ENCODE data around the gene GNMT. TPM values are rescaled to one million over a fixed set of nuclear protein-coding genes. Genes with fewer than 3 reads are reported as not detected.
"Not testable (repeated sequence)": the region's sequence is repeated elsewhere in the genome, so short reads cannot be mapped to it uniquely, and the experiment has no call there.

The GNMT gene
- total RNA-seq, 2 experiments from 2014 or later, result 1.2 to 2.1 TPM

- Histone ChIP-seq H3K36me3 (ENCODE audit: insufficient read depth, low read length) (no peaks in the 10 kb centered on the region), H3K27me3 (ENCODE audit: control insufficient read depth in 1 of 2, insufficient read depth in 2 of 2, low read length in 2 of 2) (no peaks in the 10 kb centered on the region), H3K4me1 (ENCODE audit: insufficient read depth, low read length) (no peaks in the 10 kb centered on the region), H3K9me3 (ENCODE audit: control insufficient read depth in 1 of 2, insufficient read depth in 1 of 2, low read length in 2 of 2) (no peaks in the 10 kb centered on the region), H3K4me3 (ENCODE audit: low read length) (no peak overlapping the region), H3K27ac (ENCODE audit: low read depth in 1 of 2, low read length in 2 of 2) (no peak overlapping the region)
- no peaks in the 10 kb centered on the region for H3K27me3 Mint-ChIP-seq
- CTCF ChIA-PET, result no interaction called here
- peaks cover 17% of the 10 kb centered on the region for H3K36me3 Mint-ChIP-seq (ENCODE audit: low read depth)
- TF ChIP-seq CTCF (IDR thresholded peaks at IDR 0.05), result no peak
- DNase-seq, result no peak
- no peak overlapping the region for H3K4me3 Mint-ChIP-seq
- no peaks in the 10 kb centered on the region for H3K4me1 Mint-ChIP-seq (ENCODE audit: low read depth)
- H3K9me3 Mint-ChIP-seq, result no peaks in the 10 kb centered on the region
- POLR2A ChIA-PET, result interaction anchor here (0.9 kb wide), 1 partner anchor 23 kb away, joined by 3 read pairs; the partner anchor contains the start of gene CNPY3
- H3K27ac Mint-ChIP-seq, result no peak overlapping the region
- ATAC-seq (ENCODE audit: poor library complexity), result no peak
- intact Hi-C loops (cut with DNase I, micrococcal nuclease), result no loop called here
Measured at GRCh38 chr6:42952389-42952788, 8.2 kb upstream of the GNMT start.

- H3K4me1 Mint-ChIP-seq (ENCODE audit: low read depth); H3K9me3 ChIP-seq (ENCODE audit: control insufficient read depth in 1 of 2, insufficient read depth in 1 of 2, low read length in 2 of 2); DNase-seq; H3K27me3 ChIP-seq (ENCODE audit: control insufficient read depth in 1 of 2, insufficient read depth in 2 of 2, low read length in 2 of 2); H3K4me3 ChIP-seq (ENCODE audit: low read length); CTCF ChIA-PET; POLR2A ChIA-PET; H3K27me3 Mint-ChIP-seq; H3K4me1 ChIP-seq (ENCODE audit: insufficient read depth, low read length); H3K36me3 ChIP-seq (ENCODE audit: insufficient read depth, low read length); H3K27ac ChIP-seq (ENCODE audit: low read depth in 1 of 2, low read length in 2 of 2); intact Hi-C loops (cut with DNase I, micrococcal nuclease); H3K9me3 Mint-ChIP-seq; H3K27ac Mint-ChIP-seq; ATAC-seq (ENCODE audit: poor library complexity); H3K36me3 Mint-ChIP-seq (ENCODE audit: low read depth); H3K4me3 Mint-ChIP-seq: not testable (repeated sequence)
Measured at GRCh38 chr6:42954405-42954804, 6.1 kb upstream of the GNMT start.

GRCh38 chr6:42958125-42958524, 2.4 kb upstream of the GNMT start:
- Mint-ChIP-seq H3K9me3 (no peaks in the 10 kb centered on the region), H3K4me1 (ENCODE audit: low read depth) (peaks cover 20% of the 10 kb centered on the region), H3K4me3 (no peak overlapping the region), H3K36me3 (ENCODE audit: low read depth) (no peaks in the 10 kb centered on the region), H3K27me3 (no peaks in the 10 kb centered on the region), H3K27ac (no peak overlapping the region)
- Histone ChIP-seq H3K9me3 (ENCODE audit: control insufficient read depth in 1 of 2, insufficient read depth in 1 of 2, low read length in 2 of 2) (no peaks in the 10 kb centered on the region), H3K36me3 (ENCODE audit: insufficient read depth, low read length) (peaks cover 2% of the 10 kb centered on the region), H3K27ac (ENCODE audit: low read depth in 1 of 2, low read length in 2 of 2) (no peak overlapping the region), H3K4me3 (ENCODE audit: low read length) (no peak overlapping the region), H3K4me1 (ENCODE audit: insufficient read depth, low read length) (peaks cover 15% of the 10 kb centered on the region), H3K27me3 (ENCODE audit: control insufficient read depth in 1 of 2, insufficient read depth in 2 of 2, low read length in 2 of 2) (no peaks in the 10 kb centered on the region)
- ChIA-PET CTCF (no interaction called here), POLR2A (interaction anchor here (0.6 to 1.7 kb wide), 3 partner anchors 21 to 469 kb away, joined by 3 to 4 read pairs (median 4); partner anchors contain the start of genes PEX6 and PPP2R5D)
- DNase-seq (no peak), ATAC-seq (ENCODE audit: poor library complexity) (no peak)
- intact Hi-C loops (cut with DNase I, micrococcal nuclease), result no loop called here
- no peak for TF ChIP-seq CTCF (IDR thresholded peaks at IDR 0.05)

GRCh38 chr6:42959917-42960242, 674 bp upstream of the GNMT start:
- ATAC-seq (ENCODE audit: poor library complexity) (no peak), DNase-seq (no peak)
- Mint-ChIP-seq H3K27ac (no peak overlapping the region), H3K4me3 (peak overlapping the region; percentile 79), H3K36me3 (ENCODE audit: low read depth) (peaks cover 12% of the 10 kb centered on the region), H3K9me3 (no peaks in the 10 kb centered on the region), H3K4me1 (ENCODE audit: low read depth) (peaks cover 20% of the 10 kb centered on the region), H3K27me3 (no peaks in the 10 kb centered on the region)
- Histone ChIP-seq H3K4me3 (ENCODE audit: low read length) (peak overlapping the region; percentile 55), H3K9me3 (ENCODE audit: control insufficient read depth in 1 of 2, insufficient read depth in 1 of 2, low read length in 2 of 2) (no peaks in the 10 kb centered on the region), H3K36me3 (ENCODE audit: insufficient read depth, low read length) (peaks cover 15% of the 10 kb centered on the region), H3K27me3 (ENCODE audit: control insufficient read depth in 1 of 2, insufficient read depth in 2 of 2, low read length in 2 of 2) (no peaks in the 10 kb centered on the region), H3K27ac (ENCODE audit: low read depth in 1 of 2, low read length in 2 of 2) (no peak overlapping the region), H3K4me1 (ENCODE audit: insufficient read depth, low read length) (peaks cover 15% of the 10 kb centered on the region)
- TF ChIP-seq CTCF (IDR thresholded peaks at IDR 0.05), result no peak
- CTCF ChIA-PET, result interaction anchor here (0.6 kb wide), 1 partner anchor 92 kb away, joined by 4 read pairs; no protein-coding TSS in a partner anchor
- intact Hi-C loops (cut with DNase I, micrococcal nuclease), result no loop called here
- POLR2A ChIA-PET, result interaction anchor here (0.7 to 2.9 kb wide), 3 partner anchors 19 to 30 kb away, joined by 3 to 18 read pairs (median 4); partner anchors contain the start of genes PEX6 and PPP2R5D

Measured in CD4-positive, alpha-beta T cell (primary cell).